OCI-LY7 (cell line): ENCODE measurements around the gene TCFL5. TPM values are rescaled to one million over a fixed set of nuclear protein-coding genes. Genes with fewer than 3 reads are reported as not detected.

ENCODE experiments used
- BruUV-seq: library from RNA; stranded (reverse); fragments of 400-500 nt; replicated peaks from 2 replicates; lab custom pipeline; 2021; lab: Mats Ljungman, UMichigan
- CTCF ChIA-PET: fragments of 300-600 bp; sonication (Branson Sonifier 250); formaldehyde crosslinking; loops from one replicate; lab custom pipeline; 2022; ENCODE audit warnings: antibody characterized with exemption; ENCODE audit not compliant: unreplicated experiment; lab: Charles Lee
- POLR2A ChIA-PET: fragments of 300-600 bp; sonication (Branson Sonifier 250); formaldehyde crosslinking; loops from one replicate; lab custom pipeline; 2022; ENCODE audit warnings: antibody characterized with exemption; lab: Charles Lee
- DNase-seq: peaks from one replicate; pipeline ENCODE4 v3.0.0-alpha.2; 2015; ENCODE audit warnings: low spot score
- H2AFZ ChIP-seq: fragments of 200-600 bp; sonication (generic), shearing (Covaris generic); 2 replicates; pipeline ENCODE4 v1.6.1; 2014; ENCODE audit warnings: mild to moderate bottlenecking, antibody characterized with exemption, low read length, moderate library complexity
- H3K27ac ChIP-seq: fragments of 200-600 bp; sonication (generic); 2 replicates; pipeline ENCODE4 v1.5.1; 2014; ENCODE audit warnings: mixed run types, low read depth, mild to moderate bottlenecking, moderate library complexity, low read length, inconsistent platforms; ENCODE audit not compliant: poor library complexity, severe bottlenecking
- H3K36me3 ChIP-seq: fragments of 200-600 bp; sonication (generic); 2 replicates; pipeline ENCODE4 v1.6.1; 2014; ENCODE audit warnings: mild to moderate bottlenecking, antibody characterized with exemption, low read length, moderate library complexity, mixed read lengths; ENCODE audit not compliant: insufficient read depth
- H3K4me1 ChIP-seq: fragments of 200-600 bp; sonication (generic); 2 replicates; pipeline ENCODE4 v1.5.1; 2014; ENCODE audit warnings: mild to moderate bottlenecking, low read length; ENCODE audit not compliant: insufficient read depth, poor library complexity, severe bottlenecking
- H3K4me2 ChIP-seq: fragments of 200-600 bp; sonication (generic); 2 replicates; pipeline ENCODE4 v1.6.1; 2014; ENCODE audit warnings: mild to moderate bottlenecking, low read length
- H3K4me3 ChIP-seq: fragments of 200-600 bp; sonication (generic); 2 replicates; pipeline ENCODE4 v1.5.1; 2014; ENCODE audit warnings: mild to moderate bottlenecking, low read depth, low read length; ENCODE audit not compliant: poor library complexity, severe bottlenecking
- H3K79me2 ChIP-seq: fragments of 200-600 bp; sonication (generic); 2 replicates; pipeline ENCODE4 v1.6.1; 2016; ENCODE audit warnings: low read depth, mild to moderate bottlenecking, low read length, moderate library complexity, mixed read lengths; ENCODE audit not compliant: insufficient read depth
- H3K9me2 ChIP-seq: fragments of 200-600 bp; sonication (generic); 2 replicates; pipeline ENCODE4 v1.6.1; 2016; ENCODE audit warnings: mild to moderate bottlenecking, low read length, mixed read lengths; ENCODE audit not compliant: insufficient read depth
- H3K9me3 ChIP-seq: fragments of 200-600 bp; sonication (generic); 2 replicates; pipeline ENCODE4 v1.6.1; 2014; ENCODE audit warnings: mild to moderate bottlenecking, mixed run types, low read length, mixed read lengths
- H4K20me1 ChIP-seq: fragments of 200-600 bp; sonication (generic); 2 replicates; pipeline ENCODE4 v1.6.1; 2014; ENCODE audit warnings: mild to moderate bottlenecking, antibody characterized with exemption, low read length, moderate library complexity, mixed read lengths; ENCODE audit not compliant: insufficient read depth
- EZH2phosphoT487 ChIP-seq: fragments of 200-600 bp; sonication (generic); IDR thresholded peaks from 2 replicates; pipeline ENCODE4 v1.6.1; 2018; ENCODE audit warnings: low read depth, borderline replicate concordance, mild to moderate bottlenecking, mixed run types, antibody characterized with exemption, low read length, moderate library complexity, mixed read lengths
- intact Hi-C: fragments of 100-400 bp; cut with micrococcal nuclease; formaldehyde crosslinking; loops from one replicate; pipeline ENCODE4 v1.10.0; 2022; ENCODE audit not compliant: unreplicated experiment
- total RNA-seq, 2 experiments: library from RNA; depleted of rRNA in 1 of 2; stranded (reverse); fragments of >200 nt in 1 of 2; shearing (Covaris generic) in 1 of 2; gene quantifications; 2 replicates each; pipeline ENCODE4 v1.2.3, GENCODE V29; 2014 to 2022
- TF ChIP-seq, protein P1 (sequence below): fragments of 200-600 bp; sonication (generic); conservative IDR thresholded peaks from 2 replicates; pipeline ENCODE4 v1.5.1; 2014; ENCODE audit warnings: mild to moderate bottlenecking, antibody characterized with exemption, low read length, moderate library complexity, mixed read lengths

The TCFL5 gene
- total RNA-seq, 2 experiments from 2014 or later = 8.7 to 9.5 TPM

DNA sequence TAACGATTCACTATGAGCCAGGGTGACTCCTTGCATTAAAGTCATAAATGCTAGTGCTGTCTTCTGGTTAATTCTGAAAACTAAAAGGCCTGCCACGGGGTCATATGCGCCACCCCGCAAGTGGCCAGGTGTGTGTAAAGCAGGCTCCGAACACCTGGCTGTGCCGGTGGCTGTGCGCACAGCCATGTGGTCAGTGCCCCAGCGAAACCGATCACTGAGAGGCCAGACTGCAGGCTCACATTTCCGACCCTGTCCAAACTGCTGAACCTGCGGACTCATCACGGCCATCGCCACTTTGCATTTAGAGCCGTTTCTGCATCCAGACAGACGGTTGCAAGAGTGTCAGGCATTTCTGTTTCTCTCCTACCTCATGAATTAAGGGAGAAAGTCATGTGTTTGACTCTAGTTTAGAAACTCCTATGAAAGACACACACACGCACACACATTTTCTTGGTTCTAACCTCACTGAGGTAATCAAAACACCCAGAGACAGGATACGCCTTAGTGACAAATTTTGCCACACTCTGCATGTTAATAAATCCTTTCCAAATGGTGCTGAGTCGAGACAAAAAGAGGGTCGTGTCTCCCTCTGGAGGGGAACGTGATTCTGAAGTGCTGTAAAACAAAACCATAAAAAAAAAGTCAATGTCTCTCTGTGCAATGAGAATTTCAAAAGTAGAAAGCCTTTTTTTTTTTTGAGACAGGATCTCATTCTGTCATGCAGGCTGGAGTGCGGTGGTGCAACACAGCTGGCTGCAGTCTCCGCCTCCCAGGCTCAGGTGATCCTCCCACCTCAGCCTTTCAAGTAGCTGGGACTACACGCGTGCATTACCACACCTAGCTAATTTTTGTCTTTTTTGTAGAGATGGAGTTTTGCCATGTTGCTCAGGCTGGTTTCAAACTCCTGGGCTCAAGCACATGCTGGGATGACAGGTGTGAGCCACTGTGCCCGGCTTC lies 31.0 kb upstream of the TCFL5 start:
- H4K20me1 ChIP-seq = no peaks in the 10 kb centered on the region
- peaks cover 98% of the 10 kb centered on the region for H3K36me3 ChIP-seq
- no peak overlapping the region for H3K27ac ChIP-seq
- no peaks in the 10 kb centered on the region for H3K9me3 ChIP-seq
- POLR2A ChIA-PET = no interaction called here
- H3K4me3 ChIP-seq = no peak overlapping the region
- intact Hi-C loops = no loop called here
- H3K9me2 ChIP-seq = no peaks in the 10 kb centered on the region
- CTCF ChIA-PET = interaction anchor here (0.6 kb wide), 1 partner anchor 143 kb away, joined by 3 read pairs; no protein-coding TSS in a partner anchor
- no peaks in the 10 kb centered on the region for H3K79me2 ChIP-seq
- DNase-seq = no peak
- BruUV-seq = no TSS peak
- TF ChIP-seq, protein P1, sequence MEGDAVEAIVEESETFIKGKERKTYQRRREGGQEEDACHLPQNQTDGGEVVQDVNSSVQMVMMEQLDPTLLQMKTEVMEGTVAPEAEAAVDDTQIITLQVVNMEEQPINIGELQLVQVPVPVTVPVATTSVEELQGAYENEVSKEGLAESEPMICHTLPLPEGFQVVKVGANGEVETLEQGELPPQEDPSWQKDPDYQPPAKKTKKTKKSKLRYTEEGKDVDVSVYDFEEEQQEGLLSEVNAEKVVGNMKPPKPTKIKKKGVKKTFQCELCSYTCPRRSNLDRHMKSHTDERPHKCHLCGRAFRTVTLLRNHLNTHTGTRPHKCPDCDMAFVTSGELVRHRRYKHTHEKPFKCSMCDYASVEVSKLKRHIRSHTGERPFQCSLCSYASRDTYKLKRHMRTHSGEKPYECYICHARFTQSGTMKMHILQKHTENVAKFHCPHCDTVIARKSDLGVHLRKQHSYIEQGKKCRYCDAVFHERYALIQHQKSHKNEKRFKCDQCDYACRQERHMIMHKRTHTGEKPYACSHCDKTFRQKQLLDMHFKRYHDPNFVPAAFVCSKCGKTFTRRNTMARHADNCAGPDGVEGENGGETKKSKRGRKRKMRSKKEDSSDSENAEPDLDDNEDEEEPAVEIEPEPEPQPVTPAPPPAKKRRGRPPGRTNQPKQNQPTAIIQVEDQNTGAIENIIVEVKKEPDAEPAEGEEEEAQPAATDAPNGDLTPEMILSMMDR = no peak
- TF ChIP-seq EZH2phosphoT487 = no peak
- no peak overlapping the region for H3K4me2 ChIP-seq
- H3K4me1 ChIP-seq = no peaks in the 10 kb centered on the region
- no peak overlapping the region for H2AFZ ChIP-seq

DNA sequence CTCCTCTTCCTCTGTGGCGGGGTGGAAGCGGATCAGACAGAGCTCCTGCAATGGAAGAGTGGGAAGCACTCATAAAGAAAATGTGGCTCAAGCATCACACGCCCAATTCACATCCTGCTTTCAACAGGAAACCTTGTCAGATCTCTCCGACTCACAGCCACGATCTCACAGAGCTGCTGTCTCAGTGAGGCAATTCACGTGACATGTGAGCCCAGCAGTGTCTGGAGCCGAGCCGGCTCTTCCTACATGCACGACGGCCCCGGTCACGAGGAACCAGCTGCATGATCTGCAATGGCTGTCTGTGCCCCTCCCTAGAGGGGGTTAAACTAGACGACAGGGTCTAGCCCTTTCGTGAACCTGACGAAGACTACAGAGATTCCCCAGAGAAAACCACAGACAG lies 29.5 kb upstream of the TCFL5 start:
- Histone ChIP-seq H3K79me2 (no peaks in the 10 kb centered on the region), H3K4me2 (no peak overlapping the region), H3K9me2 (no peaks in the 10 kb centered on the region), H2AFZ (no peak overlapping the region), H3K4me1 (no peaks in the 10 kb centered on the region), H3K27ac (no peak overlapping the region), H3K4me3 (no peak overlapping the region), H3K9me3 (no peaks in the 10 kb centered on the region), H3K36me3 (peaks cover 100% of the 10 kb centered on the region), H4K20me1 (no peaks in the 10 kb centered on the region)
- no TSS peak for BruUV-seq
- intact Hi-C loops = no loop called here
- CTCF ChIA-PET = no interaction called here
- TF ChIP-seq, protein P1 = no peak
- no peak for TF ChIP-seq EZH2phosphoT487
- POLR2A ChIA-PET = interaction anchor here (0.7 kb wide), 1 partner anchor 121 kb away, joined by 3 read pairs; no protein-coding TSS in a partner anchor
- DNase-seq = no peak

DNA sequence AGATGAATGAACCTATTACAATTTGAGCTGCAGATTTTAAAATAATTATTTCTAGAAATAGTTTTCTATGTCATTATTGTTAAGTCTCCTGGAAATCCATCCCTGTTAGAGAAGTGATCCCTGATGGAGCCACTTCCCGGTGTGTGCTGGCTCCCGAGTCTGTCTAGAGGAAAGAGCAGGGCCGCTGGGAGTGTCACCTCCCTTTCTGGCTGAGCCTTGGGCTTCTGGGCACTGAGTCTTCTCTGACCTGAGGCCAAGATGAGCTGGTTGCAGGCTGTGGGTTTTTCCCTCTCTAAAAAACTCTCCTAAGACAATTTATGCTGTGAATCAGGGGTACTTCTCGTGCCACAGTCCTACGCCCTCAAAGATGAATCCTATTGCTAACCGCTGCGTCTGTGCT lies 28.8 kb upstream of the TCFL5 start:
- no peaks in the 10 kb centered on the region for H3K9me3 ChIP-seq
- no peaks in the 10 kb centered on the region for H3K9me2 ChIP-seq
- intact Hi-C loops = no loop called here
- POLR2A ChIA-PET = interaction anchor here (1.1 kb wide), 1 partner anchor 28 kb away, joined by 4 read pairs; no protein-coding TSS in a partner anchor
- no peaks in the 10 kb centered on the region for H4K20me1 ChIP-seq
- CTCF ChIA-PET = no interaction called here
- TF ChIP-seq, protein P1 = no peak
- no peak for TF ChIP-seq EZH2phosphoT487
- H3K4me3 ChIP-seq = no peak overlapping the region
- no peaks in the 10 kb centered on the region for H3K79me2 ChIP-seq
- H3K27ac ChIP-seq = no peak overlapping the region
- peaks cover 100% of the 10 kb centered on the region for H3K36me3 ChIP-seq
- H3K4me2 ChIP-seq = no peak overlapping the region
- no peak overlapping the region for H2AFZ ChIP-seq
- no peak for DNase-seq
- no TSS peak for BruUV-seq
- H3K4me1 ChIP-seq = no peaks in the 10 kb centered on the region
